ENCODE results near the gene NAA25.
A peak's percentile ranks its signal among the peaks of the same experiment; 100 is the strongest.
"Not testable (repeated sequence)": the region's sequence is repeated elsewhere in the genome, so short reads cannot be mapped to it uniquely, and the experiment has no call there.

Gene NAA25

DNA sequence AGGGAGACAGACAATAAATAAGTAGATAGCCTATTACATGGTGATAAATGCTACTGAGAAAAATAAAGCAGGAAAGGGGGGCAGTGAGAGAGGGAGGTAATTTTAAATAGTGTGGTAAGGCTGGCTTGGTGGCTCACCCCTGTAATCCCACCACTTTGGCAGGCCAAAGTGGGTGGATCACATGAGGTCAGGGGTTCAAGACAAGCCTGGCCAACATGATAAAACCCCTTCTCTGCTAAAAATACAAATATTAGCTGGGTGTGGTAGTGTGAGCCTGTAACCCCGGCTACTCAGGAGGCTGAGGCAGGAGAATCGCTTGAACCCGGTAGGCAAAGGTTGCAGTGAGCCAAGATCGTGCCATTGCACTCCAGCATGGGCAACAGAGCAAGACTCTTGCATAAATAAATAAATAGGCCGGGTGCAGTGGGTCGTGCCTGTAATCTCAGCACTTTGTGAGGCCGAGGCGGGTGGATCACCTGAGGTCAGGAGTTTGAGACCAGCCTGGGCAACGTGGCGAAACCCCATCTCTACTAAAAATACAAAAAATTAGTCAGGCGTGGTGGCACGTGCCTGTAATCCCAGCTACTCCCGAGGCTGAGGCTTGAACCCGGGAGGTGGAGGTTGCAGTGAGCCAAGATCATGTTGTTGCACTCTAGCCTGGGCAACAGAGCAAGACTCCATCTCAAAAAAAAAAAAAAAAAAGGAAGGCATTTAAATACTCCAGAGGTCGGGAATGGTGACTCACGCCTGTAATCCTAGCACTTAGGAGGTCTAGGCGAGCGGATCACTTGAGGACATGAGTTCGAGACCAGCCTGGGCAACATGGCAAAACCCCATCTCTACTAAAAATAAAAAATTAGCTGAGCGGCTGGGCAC, 2.4 kb upstream of the NAA25 start:
- DNase-seq (ENCODE audit: low spot score in 2 of 2); H3K27ac Mint-ChIP-seq (ENCODE audit: low read depth); H3K4me3 Mint-ChIP-seq; ATAC-seq (replicated peaks; ENCODE audit: extremely low read depth, poor library complexity, severe bottlenecking); H3K9me3 Mint-ChIP-seq; H3K27me3 Mint-ChIP-seq: not testable (repeated sequence)
- H3K4me1 Mint-ChIP-seq, result peaks cover 21% of the 10 kb centered on the region
- peaks cover 13% of the 10 kb centered on the region for H3K36me3 Mint-ChIP-seq (ENCODE audit: insufficient read depth)

DNA sequence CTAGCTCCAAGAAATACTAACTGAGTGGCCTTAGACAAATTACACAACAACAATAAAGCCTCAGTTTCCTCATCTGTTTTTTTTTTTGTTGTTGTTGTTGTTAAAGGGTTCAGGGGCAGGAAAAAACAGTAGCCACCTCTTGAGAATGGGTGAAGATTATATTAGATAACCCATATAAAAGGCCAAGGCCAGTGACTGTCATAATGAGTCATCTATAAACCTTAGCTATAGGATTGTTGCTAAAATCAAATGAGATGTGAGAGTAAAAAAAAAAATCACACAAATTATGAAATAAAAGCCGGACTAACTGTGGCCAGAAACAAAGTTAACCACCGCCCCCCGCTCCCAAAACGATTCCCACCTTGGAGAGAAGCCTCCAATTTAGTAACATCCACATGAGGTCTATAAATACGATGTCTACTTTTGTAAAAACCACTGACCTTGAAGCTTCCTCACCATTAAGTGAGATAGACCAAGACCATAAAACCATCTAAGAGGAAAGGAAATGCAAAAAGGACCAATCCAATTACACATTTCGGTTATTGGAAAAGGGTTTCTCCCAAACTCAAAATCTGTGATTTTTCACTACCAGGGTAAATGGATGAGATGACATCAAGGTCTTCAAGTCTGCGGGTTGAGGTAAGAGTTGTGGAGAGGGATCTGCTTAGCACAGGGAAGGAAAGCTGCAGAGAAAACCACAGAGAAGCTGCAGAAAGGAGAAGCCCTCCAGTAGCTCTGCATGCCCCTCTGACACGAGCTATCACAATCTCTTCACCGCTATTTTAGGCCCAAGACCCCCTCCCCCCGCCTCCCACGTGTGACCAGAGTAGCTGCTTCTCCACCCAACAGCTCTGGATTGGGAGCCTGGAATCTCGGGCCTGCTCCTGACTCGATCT, 1.0 kb downstream of the NAA25 start:
- Mint-ChIP-seq H3K9me3 (no peaks in the 10 kb centered on the region), H3K4me3 (peak overlapping the region; percentile 94), H3K27ac (ENCODE audit: low read depth) (peak overlapping the region; percentile 95), H3K27me3 (no peaks in the 10 kb centered on the region), H3K4me1 (peaks cover 38% of the 10 kb centered on the region), H3K36me3 (ENCODE audit: insufficient read depth) (peaks cover 15% of the 10 kb centered on the region)
- DNase-seq (ENCODE audit: low spot score in 2 of 2) (no peak), ATAC-seq (replicated peaks; ENCODE audit: extremely low read depth, poor library complexity, severe bottlenecking) (no peak)

DNA sequence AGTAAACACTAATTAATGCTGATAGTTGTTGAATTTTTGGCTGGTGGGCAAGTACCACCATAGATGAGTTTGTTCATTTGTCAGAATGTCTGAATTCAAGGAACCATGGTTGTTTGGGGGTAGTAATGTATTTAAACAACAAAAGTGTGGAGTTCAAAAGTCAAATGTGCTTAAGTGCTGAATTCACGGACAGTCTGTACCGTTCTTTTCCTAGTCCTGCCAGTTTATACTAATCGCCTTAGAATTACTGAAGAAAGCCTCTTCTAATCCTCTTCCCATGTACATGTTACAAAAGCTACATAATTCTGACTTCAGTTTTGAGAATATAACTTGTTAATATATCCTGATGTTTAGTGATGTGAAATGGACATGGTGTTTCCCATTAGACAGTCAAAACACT, 2.7 kb downstream of the NAA25 start:
- DNase-seq (ENCODE audit: low spot score in 2 of 2), result no peak
- Mint-ChIP-seq H3K4me3 (no peak overlapping the region), H3K27me3 (no peaks in the 10 kb centered on the region), H3K4me1 (peaks cover 44% of the 10 kb centered on the region), H3K36me3 (ENCODE audit: insufficient read depth) (peaks cover 20% of the 10 kb centered on the region), H3K9me3 (no peaks in the 10 kb centered on the region), H3K27ac (ENCODE audit: low read depth) (no peak overlapping the region)
- ATAC-seq (replicated peaks; ENCODE audit: extremely low read depth, poor library complexity, severe bottlenecking), result no peak

DNA sequence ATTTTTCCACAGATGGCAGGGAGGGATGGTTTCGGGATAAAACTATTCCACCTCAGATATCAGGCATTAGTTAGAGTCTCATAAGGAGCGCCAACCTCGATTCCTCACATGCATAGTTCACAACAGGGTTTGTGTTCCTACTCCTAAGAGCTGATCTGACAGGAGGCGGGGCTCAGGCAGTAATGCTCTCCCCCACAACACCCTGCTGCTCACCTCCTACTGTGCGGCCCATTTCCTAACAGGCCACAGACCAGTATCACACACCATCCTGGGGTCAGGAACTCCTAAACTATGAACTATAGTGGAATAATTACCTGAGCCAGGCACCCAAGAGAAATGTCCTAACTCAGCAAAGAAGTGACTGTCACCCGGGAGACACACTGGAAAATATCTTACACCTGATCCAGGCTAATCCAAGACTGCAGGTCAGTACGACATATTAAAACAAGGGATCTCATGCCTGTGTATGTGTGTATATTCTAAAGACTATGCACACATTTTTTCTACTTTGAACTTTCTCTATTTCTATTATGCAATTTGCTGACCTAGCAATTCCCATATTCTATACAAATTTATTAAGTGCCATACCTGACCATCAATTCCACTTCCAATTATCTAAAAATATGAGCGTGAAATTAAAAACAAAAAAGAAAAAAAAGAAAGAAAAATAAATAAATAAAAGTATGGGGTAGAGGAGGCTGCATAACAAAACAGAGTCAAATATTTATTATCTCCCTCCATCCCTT, 4.7 kb downstream of the NAA25 start:
- Mint-ChIP-seq H3K4me1 (peaks cover 51% of the 10 kb centered on the region), H3K36me3 (ENCODE audit: insufficient read depth) (peaks cover 28% of the 10 kb centered on the region), H3K27me3 (no peaks in the 10 kb centered on the region), H3K9me3 (no peaks in the 10 kb centered on the region), H3K27ac (ENCODE audit: low read depth) (no peak overlapping the region), H3K4me3 (no peak overlapping the region)
- ATAC-seq (replicated peaks; ENCODE audit: extremely low read depth, poor library complexity, severe bottlenecking) (no peak), DNase-seq (ENCODE audit: low spot score in 2 of 2) (no peak)

DNA sequence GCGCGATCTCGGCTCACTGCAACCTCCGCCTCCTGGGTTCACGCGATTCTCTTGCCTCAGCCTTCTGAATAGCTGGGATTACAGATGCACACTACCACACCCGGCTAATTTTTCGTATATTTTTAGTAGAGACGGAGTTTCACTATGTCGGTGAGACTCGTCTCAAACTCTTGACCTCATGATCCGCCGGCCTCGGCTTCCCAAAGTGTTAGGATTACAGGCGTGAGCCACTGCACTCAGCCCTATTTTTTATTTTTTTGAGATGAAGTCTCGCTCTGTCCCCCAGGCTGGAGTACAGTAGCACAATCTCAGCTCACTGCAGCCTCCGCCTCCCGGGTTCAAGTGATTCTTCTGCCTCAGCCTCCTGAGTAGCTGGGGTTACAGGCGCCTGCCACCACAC, 5.8 kb downstream of the NAA25 start:
- not testable (repeated sequence) for ATAC-seq (replicated peaks; ENCODE audit: extremely low read depth, poor library complexity, severe bottlenecking); H3K9me3 Mint-ChIP-seq; H3K27ac Mint-ChIP-seq (ENCODE audit: low read depth); H3K27me3 Mint-ChIP-seq; H3K4me3 Mint-ChIP-seq; DNase-seq (ENCODE audit: low spot score in 2 of 2)
- Mint-ChIP-seq H3K36me3 (ENCODE audit: insufficient read depth) (peaks cover 29% of the 10 kb centered on the region), H3K4me1 (peaks cover 45% of the 10 kb centered on the region)

DNA sequence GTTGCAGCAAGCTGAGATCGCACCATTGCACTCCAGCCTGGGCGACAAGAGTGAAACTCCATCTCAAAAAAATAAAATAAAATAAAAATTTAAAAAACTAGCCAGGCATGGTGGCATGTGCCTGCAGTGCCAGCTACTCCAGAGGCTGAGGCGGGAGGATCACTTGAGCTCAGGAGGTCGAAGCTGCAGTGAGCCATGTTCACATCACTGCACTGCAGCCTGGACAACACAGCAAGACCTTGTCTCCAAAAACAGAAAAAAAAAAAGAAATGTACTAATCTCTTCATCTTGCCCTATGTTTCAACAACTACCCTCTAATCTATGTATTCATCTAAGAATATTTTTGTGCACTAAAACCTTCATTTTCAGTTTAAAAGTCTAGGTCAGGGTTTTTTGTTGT, 6.5 kb downstream of the NAA25 start:
- peaks cover 39% of the 10 kb centered on the region for H3K4me1 Mint-ChIP-seq

DNA sequence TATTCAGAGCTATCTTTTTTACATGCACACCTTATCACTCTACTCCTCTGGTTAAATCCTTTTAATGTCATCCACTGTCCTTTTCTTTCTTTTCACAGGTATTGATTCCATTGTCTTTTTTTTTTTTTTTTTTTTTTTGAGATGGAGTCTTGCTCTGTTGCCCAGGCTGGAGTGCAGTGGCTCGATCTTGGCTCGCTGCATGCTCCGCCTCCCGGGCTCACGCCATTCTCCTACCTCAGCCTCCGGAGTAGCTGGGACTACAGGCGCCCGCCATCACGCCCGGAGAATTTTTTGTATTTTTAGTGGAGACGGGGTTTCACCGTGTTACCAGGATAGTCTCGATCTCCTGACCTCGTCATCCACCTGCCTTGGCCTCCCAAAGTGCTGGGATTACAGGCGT, 8.1 kb downstream of the NAA25 start:
- H3K27ac Mint-ChIP-seq (ENCODE audit: low read depth), result peak overlapping the region; percentile 19
- H3K9me3 Mint-ChIP-seq; H3K4me3 Mint-ChIP-seq; DNase-seq (ENCODE audit: low spot score in 2 of 2); H3K27me3 Mint-ChIP-seq; ATAC-seq (replicated peaks; ENCODE audit: extremely low read depth, poor library complexity, severe bottlenecking): not testable (repeated sequence)
- peaks cover 39% of the 10 kb centered on the region for H3K4me1 Mint-ChIP-seq
- peaks cover 31% of the 10 kb centered on the region for H3K36me3 Mint-ChIP-seq (ENCODE audit: insufficient read depth)

More for the DNA sequence above, 6.5 kb downstream of the NAA25 start:
- Mint-ChIP-seq H3K36me3 (ENCODE audit: insufficient read depth) (peaks cover 26% of the 10 kb centered on the region), H3K27me3 (no peaks in the 10 kb centered on the region), H3K27ac (ENCODE audit: low read depth) (no peak overlapping the region), H3K4me3 (no peak overlapping the region), H3K9me3 (no peaks in the 10 kb centered on the region)
- DNase-seq (ENCODE audit: low spot score in 2 of 2) (no peak), ATAC-seq (replicated peaks; ENCODE audit: extremely low read depth, poor library complexity, severe bottlenecking) (no peak)

DNA sequence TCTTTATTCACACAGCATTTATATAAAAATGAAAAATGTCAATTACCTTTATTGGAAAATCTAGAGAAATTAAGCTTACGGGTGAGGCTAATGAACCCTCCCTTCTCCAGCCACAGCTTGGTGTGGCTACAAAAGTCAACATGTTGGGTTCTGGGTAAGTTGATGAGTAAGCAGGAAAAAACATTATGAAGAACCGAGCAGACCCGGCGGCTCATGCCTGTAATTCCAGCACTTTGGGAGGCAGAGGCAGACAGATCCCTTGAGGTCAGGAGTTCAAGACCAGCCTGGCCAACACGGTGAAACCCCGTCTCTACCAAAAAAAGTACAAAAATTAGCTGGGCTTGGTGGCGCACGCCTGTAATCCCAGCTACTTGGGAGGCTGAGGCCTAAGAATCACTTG, 10.9 kb downstream of the NAA25 start:
- Mint-ChIP-seq H3K9me3 (no peaks in the 10 kb centered on the region), H3K4me3 (no peak overlapping the region), H3K27me3 (no peaks in the 10 kb centered on the region), H3K4me1 (peaks cover 28% of the 10 kb centered on the region), H3K27ac (ENCODE audit: low read depth) (no peak overlapping the region), H3K36me3 (ENCODE audit: insufficient read depth) (peaks cover 30% of the 10 kb centered on the region)
- DNase-seq (ENCODE audit: low spot score in 2 of 2), result no peak
- no peak for ATAC-seq (replicated peaks; ENCODE audit: extremely low read depth, poor library complexity, severe bottlenecking)

DNA sequence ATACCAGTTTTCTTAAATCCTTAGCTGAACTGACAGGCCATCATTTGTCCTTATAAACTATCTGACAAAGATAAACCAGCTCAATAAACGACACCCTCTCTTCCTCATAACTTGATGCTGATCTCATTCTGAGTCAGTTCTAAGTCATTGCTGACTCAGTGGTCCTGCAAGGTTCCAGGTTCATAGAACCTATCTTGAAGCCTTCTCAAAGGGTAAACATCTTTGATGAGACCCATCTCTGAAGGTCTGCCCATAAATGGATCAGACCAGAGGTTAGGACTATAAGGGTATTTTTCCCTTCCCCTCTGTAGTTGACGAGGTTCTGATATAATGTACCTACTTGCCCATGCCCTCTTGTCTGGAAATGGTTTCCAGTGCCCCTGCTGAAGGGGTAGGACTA, 11.9 kb downstream of the NAA25 start:
- DNase-seq (ENCODE audit: low spot score in 2 of 2), result no peak
- Mint-ChIP-seq H3K4me1 (peaks cover 28% of the 10 kb centered on the region), H3K27me3 (no peaks in the 10 kb centered on the region), H3K4me3 (no peak overlapping the region), H3K36me3 (ENCODE audit: insufficient read depth) (peaks cover 37% of the 10 kb centered on the region), H3K9me3 (no peaks in the 10 kb centered on the region), H3K27ac (ENCODE audit: low read depth) (peak overlapping the region; percentile 24)
- no peak for ATAC-seq (replicated peaks; ENCODE audit: extremely low read depth, poor library complexity, severe bottlenecking)

DNA sequence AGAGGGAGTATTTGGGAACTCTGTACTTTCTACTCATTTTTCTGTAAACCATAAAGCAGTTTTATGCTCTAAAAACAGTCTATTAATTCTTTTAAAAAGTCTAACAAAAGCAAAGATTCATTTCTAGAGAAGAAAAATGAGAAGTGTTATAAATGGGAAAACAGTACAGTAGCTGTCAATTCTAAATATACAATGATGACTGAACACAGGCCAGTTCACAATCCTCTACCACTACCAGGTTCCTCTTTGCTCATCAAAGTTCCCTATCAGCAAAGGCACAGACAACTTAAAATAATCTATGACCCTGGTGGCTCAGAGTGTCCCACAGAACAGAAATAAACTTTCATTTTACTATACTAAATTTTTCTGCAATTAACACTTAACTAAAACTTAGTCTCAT, 12.5 kb downstream of the NAA25 start:
- H3K4me3 Mint-ChIP-seq, result no peak overlapping the region
- no peaks in the 10 kb centered on the region for H3K9me3 Mint-ChIP-seq
- H3K4me1 Mint-ChIP-seq, result peaks cover 24% of the 10 kb centered on the region
- no peaks in the 10 kb centered on the region for H3K27me3 Mint-ChIP-seq
- ATAC-seq (replicated peaks; ENCODE audit: extremely low read depth, poor library complexity, severe bottlenecking), result no peak
- H3K36me3 Mint-ChIP-seq (ENCODE audit: insufficient read depth), result peaks cover 37% of the 10 kb centered on the region
- no peak for DNase-seq (ENCODE audit: low spot score in 2 of 2)
- peak overlapping the region; percentile 24 for H3K27ac Mint-ChIP-seq (ENCODE audit: low read depth)

DNA sequence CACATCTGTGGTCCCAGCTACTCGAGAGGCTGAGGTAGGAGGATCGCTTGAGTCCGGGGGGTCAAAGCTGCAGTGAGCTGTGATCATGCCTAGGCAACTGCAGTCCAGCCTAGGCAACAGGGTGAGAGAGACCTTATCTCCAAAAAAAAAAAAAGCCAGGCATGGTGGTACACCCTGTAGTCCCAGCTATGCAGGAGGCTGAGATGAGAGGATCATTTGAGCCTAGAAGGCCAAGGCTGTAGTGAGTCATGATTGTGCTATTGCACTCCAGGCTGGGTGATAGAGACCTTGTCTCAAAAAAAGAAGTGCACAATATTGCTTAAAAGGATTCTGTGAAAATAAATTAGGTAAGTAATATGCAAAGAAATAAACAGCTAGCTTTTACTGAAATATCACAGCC, 17.0 kb downstream of the NAA25 start:
- Mint-ChIP-seq H3K27me3 (no peaks in the 10 kb centered on the region), H3K4me1 (peaks cover 15% of the 10 kb centered on the region), H3K27ac (ENCODE audit: low read depth) (no peak overlapping the region), H3K36me3 (ENCODE audit: insufficient read depth) (peaks cover 43% of the 10 kb centered on the region), H3K4me3 (no peak overlapping the region), H3K9me3 (no peaks in the 10 kb centered on the region)
- ATAC-seq (replicated peaks; ENCODE audit: extremely low read depth, poor library complexity, severe bottlenecking), result no peak
- no peak for DNase-seq (ENCODE audit: low spot score in 2 of 2)

DNA sequence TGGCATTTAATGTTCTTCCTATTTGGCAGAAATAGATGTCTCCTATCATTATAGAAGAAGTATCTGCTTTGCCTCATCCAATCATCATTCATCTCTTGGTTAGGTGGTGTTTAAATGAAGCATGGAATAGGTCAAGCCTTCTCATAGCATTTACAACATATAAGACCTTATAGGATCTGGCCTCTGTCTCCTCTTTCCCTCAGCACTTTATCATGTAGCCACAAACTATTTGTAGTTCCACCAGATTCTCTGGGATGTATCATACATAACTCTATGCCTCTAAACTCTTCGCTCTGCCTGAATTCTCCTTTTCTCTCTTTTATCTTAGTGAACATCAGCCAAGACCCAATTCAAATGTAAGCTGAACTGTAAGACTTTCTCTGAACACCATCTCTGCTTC, 20.7 kb downstream of the NAA25 start:
- no peak overlapping the region for H3K4me3 Mint-ChIP-seq
- no peaks in the 10 kb centered on the region for H3K9me3 Mint-ChIP-seq
- no peak overlapping the region for H3K27ac Mint-ChIP-seq (ENCODE audit: low read depth)
- H3K36me3 Mint-ChIP-seq (ENCODE audit: insufficient read depth), result peaks cover 63% of the 10 kb centered on the region
- H3K4me1 Mint-ChIP-seq, result peaks cover 6% of the 10 kb centered on the region
- ATAC-seq (replicated peaks; ENCODE audit: extremely low read depth, poor library complexity, severe bottlenecking), result no peak
- DNase-seq (ENCODE audit: low spot score in 2 of 2), result no peak
- H3K27me3 Mint-ChIP-seq, result no peaks in the 10 kb centered on the region
